SHP77 treated with DMSO at 0.1 percent for 48 hours (cell line): ENCODE data around the gene DACH1.

Source experiments
- DNase-seq: peaks from one replicate; lab custom pipeline; 2025; lab: John Stamatoyannopoulos, UW

DACH1 gene

DNA sequence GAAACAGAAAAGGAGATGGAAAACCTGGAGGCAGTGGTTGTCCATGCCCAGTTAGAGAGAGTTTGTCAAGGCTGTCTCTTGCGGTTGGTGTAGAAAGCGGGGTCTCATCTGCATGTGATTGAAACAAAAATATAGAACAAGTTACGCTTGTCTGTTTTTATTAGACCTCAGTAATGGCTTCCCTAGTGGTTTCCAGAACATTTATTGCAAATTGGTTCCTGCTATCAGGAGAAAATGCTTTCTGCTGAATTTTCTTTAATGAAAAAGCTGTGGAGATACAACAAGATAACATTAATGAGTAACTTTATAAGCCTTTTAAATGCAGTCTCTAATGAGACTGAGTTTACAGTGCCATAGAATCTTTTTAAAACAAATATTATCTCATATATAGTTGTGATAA, 378.0 kb downstream of the DACH1 start:
- no peak for DNase-seq

DNA sequence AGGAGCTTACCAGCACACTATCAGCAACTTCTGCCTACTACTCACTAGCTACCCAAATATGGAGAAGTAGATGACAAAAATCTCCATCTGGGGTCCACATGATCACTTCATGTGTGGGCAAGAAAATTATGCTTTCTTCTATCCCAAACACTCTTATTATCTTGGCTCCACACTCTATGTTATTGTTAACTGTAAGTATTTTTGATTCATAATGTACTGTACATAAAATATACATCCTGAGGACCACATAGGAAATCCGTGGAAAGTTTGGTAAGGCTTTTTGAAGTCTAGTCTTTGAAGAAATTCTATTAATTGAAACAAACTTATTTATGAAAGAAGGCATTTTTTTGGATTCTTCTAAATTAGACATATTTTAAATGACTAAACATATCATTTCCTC, 378.8 kb downstream of the DACH1 start:
- DNase-seq: no peak

DNA sequence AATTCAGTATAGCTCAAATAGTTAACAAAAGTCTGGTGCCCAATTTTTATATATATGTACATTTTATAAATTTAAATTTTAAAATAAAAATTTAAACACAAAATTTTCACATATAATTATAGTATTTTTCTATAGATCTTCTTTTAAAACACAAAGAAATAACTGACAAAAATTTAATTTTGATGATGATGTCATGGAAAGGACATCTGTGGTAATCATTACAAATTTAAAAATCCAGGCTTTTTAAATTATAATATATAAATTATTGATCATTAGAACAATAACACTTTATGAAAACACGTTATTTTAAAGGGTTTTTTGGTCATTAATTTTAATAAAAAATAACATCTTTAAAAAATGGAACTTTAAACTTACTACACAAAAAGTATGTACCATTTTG, 381.1 kb downstream of the DACH1 start:
- no peak for DNase-seq

DNA sequence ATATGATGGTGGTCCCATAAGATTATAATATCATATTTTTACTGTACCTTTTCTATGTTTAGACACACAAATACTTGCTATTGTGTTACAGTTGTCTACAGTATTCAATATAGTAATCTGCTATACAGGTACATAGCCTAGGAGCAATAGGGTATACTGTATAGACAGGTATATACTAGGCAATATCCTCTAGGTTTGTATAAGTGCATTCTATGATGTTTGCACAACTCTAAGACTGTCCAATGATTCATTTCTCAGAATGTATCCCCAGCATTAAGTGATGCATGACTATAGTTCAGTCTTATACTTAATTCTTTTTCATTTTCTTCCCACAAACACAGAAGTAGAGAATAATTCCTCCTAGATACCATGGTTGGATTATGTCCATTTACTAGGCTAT, 383.3 kb downstream of the DACH1 start:
- no peak for DNase-seq

DNA sequence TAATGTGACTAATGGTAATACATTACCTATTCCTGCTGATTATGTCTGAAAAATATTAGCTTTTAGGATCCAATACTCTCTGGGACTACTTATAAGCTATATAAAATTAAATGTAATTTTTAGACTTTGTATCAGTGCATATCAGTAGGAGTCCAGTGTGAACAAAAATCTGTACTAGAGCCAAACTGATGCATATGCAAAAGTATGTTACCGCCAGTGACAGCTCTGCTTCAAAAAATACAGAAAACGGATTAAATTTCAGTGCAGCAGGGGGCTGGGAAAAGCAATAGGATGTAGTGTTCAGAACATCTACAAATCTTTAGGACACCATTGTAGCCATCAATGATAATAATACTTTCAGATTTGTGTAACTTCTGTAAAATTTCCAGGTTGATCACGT, 385.5 kb downstream of the DACH1 start:
- no peak for DNase-seq

DNA sequence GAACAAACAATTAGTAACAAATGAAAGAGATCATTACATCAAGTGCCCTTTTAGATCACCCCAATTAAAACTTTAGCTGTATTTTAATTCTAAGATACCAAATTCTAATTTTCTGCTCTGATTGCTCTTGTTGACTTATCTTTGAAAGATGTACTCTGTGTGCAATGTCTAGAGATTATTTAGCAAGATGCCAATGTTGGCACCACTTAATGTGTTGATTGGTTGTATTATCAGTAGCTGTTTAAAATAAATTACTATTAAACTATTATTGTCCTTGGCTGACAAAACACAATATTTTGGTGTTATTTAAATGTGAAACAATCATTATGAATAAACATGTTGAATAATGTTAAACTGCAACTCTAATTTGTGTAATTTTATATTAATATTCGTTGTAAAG, 386.0 kb downstream of the DACH1 start:
- no peak for DNase-seq

DNA sequence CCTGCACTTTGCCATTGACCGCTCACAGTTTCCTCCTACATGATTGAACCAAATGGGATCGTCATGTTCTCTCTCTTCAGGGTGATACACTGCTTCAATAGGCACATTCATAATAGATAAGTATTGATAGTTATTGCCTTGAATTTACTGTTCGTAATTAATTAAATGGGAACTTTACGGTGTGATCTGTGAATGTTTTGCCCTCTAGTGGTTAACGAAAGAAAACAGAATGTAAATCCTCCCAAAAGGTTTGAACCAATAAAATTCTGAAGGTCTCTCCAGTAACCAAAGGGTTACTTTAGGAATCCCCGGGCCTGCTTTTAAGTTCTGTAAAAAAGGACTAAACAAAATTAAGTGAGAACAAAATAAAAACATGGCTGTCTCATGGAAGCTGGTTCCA, 389.3 kb downstream of the DACH1 start:
- DNase-seq: no peak

DNA sequence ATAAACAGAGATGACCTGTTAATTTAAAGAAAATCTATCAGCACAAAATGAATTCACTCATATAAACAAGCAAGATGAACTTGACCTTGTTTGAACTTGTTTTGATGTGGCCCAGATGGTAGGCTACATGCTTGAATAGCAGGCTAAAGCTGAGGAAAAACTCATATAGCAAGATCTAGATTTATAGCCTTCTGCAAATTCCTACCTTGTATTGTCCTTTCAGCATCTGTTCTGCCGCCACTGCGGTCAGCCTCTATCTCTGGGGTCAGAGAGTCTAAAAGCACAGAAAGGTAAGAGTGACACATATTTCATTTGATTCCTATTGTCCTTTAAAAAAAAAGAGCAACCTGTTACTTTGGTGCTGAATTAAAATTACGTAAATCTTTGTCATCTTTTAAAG, 392.1 kb downstream of the DACH1 start:
- DNase-seq: peak; percentile 51

DNA sequence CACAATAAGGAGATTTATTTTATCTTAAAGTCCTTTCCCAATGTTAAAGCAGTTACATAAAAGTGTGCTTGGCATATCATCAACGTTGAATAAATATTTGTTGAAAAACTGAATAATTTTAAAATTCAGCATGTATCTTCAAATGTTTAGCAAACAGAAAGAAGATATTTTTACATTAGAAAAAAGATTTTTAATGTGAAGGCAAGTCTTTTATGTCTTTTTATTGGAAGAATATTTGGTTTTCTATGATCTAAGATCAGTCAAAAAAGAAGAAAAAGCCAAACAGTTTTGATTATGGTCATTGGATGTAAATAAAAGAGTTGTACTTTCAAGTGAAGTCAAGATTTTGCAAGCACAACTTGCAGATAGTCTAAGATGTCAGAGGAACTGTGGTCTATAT, 397.4 kb downstream of the DACH1 start:
- no peak for DNase-seq

DNA sequence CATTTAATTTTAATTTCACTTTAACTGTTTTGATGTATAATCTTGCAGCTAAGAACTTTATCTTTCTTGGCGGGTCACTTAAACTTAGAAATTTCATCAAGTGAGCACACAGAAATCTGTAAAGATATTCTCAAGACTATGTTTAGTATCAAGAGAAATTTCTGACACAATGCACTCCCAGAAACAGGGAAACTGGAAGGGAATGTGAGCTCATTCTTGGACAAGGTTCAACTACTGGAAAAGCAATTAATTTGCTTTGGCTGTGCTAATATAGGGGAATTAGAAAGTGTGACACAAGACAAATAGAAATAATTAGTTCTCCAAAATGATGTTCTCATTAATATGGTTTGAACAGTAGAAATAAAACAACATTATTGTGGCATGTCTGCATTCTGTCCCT, 402.3 kb downstream of the DACH1 start:
- DNase-seq: no peak

DNA sequence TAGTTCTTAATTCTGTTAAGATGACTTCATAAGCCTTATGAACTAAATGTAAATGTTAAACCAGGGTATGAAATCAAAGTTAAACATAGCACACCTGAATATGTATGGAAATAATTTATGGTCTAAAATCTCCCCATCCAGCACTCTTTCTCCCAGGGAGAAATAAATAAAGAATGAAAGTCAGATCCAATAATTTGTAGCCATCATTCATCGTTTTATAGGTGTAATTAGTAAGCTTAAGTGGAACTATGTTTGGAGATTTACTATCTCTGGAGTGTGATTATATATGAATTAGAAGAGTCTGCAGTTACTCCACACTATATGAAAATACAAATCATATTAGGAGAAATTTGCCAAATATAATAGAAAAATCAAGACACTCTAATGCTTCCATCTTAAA, 405.1 kb downstream of the DACH1 start:
- DNase-seq: no peak

DNA sequence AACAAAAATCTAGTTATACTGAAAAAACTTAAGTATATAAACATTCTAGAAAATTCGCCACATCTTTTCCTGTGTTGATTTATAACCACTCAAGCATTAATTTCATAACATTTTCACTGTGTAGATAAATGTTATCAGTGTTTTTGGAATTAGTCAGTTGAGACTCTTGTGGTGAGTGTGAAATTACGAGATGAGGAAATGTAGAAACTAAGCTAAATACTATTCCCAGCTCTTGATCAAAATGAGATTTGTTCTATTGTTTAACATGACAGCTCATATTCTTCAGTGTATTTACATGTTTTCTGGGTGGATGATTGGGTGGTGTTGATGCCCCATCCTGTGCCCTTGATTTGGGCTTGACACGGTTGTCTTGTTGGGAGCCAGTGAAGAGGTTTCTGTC, 406.8 kb downstream of the DACH1 start:
- no peak for DNase-seq

DNA sequence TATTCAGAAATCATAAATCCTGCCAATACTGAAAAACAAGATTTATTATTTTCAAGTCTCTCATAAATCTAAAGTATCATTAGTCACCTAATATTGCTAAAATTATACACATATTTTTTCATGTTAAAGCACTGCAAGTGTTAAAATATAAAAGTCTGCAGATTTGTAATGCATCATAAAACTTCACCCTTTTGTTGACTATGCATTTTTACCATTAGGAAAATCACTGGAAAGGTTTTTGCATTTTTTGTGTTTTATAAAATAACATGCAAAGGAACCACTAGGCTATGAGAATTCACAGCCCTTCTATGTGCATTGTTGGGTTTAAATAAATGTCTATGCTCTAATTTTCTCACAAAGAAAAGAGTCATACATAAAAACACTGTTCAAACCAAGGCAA, 407.3 kb downstream of the DACH1 start:
- no peak for DNase-seq

DNA sequence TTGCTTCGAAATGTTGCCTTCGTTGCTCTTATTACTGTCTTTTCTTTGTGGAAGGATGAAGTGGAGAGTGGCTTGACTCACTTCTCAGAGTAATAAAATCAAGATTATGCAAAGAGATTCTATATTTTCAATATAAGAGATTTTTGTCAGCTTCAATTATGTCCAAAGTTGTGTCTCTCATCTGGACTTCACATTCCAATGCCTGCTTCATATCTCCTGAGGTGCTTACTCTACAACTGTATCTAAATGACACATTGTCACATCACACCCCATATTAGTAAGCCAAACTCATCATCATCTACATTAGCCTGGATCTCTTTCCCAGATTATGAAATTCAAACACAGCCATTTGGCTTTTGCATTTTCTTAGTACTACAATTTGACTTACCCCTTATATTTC, 409.4 kb downstream of the DACH1 start:
- no peak for DNase-seq

DNA sequence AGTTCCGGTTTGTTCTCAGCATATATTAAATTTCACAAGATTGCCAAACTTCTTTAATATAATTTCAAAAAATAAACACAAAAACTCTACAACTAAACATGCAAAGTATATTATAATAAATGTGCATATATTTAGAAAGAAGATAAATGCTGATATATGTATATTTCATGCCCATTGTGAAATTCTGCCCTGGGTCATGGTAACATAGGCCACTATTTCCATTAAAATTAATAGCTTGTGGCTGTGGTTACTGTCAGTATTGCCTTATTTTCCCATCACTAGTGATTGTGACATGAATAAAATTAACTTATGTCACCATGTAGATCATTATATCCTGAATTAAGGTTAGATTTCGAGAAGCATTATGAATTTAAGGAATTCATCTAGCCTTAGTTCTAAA, 410.9 kb downstream of the DACH1 start:
- no peak for DNase-seq

DNA sequence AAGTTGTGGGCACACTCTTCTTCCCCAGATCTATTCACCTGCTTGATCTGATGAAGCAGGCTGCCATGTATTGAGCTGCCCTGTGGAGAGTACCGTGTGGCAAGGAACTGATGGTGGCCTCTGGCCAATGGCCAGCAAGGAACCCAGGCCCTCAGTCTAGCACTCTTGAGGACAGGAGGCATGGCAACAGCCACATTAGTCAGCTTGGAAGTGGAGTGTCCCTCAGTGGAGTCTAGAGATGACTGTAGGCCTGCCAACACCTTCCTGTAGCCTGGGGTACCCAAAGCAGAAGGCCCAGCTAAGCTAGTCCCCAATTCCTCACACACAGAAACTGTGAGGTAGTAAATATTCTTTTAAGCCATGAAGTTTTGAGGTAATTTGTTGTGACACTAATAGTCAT, 412.5 kb downstream of the DACH1 start:
- no peak for DNase-seq

DNA sequence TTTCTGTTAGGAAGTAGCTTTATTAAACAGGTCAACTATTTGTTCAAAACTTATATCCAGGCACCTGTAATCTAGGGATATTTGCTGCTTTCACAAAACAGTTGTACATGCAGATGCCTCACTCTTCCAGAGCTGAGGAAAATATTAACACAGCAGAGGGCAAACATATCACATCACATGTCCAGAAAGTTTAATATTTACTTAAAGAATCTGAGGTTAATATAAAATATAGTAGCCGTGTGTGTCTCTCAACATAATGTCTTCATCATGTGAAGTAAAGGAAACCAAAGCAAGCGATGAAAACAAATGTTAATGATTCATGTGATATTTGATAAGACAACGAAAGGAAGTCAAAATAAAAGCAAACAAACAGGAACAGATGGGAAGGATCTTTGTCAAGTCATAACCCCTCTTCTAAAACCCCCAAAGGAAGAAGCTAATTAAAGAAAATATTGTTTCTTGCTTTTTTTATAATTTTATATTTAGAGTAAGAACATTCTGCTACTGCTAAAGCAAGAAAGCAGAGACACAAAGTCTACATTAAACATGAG, 418.8 kb downstream of the DACH1 start:
- no peak for DNase-seq

DNA sequence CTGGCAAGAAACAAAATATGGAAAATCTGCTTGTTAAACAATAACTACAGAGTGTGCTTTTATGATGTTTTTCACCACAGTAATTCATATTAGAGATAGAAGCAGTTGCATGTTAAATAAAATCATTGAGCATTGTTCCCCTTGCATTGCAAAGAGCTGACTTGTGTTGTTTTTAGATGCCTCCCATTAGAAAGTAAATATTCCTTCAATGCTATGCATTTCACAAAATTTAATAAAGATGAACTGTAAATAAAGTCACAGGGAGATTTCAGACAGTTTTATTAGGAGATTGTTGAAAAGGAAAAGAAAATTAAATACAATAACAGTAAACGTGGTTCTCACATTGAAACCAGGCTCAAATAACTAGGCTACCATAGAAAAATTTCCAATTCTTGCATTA, 429.3 kb downstream of the DACH1 start:
- DNase-seq: no peak

DNA sequence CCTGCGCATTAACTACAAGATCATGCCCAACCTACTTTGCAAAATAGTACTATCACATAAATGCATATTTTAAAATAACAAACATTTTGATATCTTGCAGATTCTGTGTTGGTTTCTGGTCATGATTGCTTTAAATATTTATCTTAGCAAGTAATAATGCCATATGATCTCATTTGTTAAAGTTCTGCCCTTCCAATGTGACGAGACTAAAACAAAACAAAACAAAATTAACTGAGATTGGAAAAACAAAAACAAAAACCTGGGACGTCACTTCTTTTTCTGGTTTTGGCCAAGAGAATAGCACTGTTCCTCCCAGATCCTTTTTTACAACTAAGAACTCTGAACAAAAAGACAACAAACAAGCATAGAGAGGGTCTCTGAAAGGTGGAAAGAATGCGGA, 436.3 kb downstream of the DACH1 start:
- DNase-seq: no peak

DNA sequence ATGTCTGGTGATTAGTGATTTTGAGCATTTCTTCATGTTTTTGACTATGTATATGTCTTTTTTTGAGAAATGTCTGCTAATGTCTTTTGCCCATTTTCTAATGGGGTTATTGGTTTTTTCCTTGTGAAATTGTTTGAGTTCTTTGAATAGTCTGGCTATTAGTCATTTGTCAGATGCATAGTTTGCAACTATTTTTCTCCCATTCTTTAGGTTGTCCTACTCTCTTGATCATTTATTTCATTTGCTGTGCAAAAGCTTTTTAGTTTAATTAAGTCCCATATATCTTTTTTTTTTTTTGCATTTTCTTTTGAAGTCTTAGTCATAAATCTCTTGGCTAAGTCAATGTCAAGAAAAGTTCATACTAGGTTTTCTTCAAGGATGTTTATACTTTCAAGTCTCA, 449.8 kb downstream of the DACH1 start:
- no peak for DNase-seq

DNA sequence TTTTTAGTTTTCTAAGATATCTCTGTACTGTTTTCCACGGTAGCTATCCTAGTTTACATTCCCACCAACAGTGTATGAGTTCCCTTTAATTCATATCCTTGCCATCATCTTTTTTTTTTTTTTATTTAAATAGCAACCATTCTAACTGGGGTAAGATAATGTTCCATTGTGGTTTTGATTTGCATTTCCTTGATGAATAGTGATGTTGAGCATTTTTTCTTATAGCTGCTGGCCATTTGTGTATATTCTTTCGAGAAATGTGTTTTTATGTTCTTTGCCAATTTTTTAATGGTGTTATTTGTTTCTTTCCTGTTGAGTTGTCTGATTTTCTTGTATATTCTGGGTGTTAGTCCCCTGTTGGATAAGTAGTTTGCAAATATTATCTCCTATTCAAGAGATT, 454.8 kb downstream of the DACH1 start:
- DNase-seq: no peak

DNA sequence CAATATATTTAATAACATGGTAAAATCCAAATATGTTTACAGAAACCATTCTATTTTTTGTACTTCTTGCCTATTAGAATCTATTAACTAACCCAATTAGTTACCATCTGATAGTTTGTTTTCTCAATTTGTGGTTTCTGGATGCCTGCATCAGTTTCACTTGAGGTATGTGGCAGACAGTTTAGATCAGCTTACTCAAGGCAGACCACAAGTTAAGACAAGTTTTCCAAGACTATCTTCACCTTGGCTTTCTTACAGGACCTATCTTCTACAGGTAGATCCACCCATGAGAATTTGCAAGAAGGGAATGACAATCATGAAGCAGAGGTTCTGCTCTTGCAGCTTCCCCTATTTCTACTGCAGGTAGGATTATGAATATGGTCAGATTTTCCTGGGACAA, 458.6 kb downstream of the DACH1 start:
- no peak for DNase-seq

DNA sequence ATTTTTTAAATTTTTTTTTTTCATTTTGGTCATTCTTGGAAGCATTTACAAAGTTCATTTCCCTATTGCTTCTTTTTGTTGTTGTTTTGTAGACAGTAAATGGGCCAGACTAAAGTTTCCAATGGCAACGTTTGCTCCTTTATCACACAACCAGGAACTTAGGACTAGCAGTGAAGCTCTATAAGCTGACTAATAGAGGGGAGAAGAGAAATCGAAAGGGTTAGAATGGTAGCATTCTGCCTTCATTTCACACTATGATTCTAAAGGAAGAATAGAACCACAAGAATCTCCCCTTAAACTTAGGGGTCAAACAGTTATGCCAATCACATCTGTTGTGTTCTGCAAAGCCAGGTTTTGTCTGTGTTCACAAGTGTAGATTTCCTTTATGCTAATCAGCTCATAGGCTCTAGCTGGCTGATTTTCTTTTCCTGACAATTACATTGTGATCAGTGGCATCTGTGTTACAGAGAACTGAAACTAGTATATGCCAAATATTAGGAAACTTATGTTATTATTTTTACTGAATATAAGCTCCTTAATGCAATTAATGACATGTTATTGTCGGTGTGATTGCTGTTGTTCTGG, 467.3 kb downstream of the DACH1 start:
- no peak for DNase-seq

DNA sequence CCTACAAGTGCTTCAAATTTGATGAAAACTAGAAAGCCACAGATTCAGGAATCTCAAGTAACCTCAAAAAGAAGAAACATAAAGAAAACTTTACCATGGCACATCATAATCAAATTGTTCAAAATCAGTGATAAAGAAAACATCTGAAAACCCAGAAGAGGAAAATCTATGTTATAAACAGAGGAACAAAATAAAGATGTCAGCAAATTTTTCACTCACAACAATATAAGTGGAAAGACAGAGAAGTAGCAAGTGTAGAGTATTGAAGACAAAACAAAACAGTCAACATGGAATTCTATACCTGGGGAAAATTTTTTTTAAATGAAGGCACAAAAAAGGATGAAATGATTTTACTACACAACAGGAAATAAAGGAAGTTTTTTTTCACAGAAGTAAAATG, 470.9 kb downstream of the DACH1 start:
- DNase-seq: no peak

DNA sequence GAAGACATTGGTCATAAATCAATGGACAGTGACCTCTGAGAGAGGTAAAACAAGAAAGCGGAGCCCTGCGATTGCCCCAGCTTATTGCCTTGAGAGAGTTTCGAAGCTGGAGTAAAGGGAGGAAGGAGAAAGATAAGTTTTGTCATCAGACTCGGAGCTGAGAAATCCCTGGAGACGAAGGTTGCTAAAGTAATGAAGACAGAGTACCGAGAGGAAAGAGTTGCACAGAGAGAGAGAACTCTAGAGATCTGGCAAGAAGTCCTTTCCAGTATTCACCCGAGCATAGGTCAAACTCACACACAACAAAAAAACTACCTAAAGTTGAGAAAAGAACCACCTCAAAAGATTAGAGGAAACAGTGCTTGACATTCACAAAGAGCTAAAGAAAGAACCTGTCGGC, 472.0 kb downstream of the DACH1 start:
- DNase-seq: no peak
